Heart right ventricle (tissue), 16 donors: ENCODE data around the gene PMEPA1. TPM values are rescaled to one million over a fixed set of nuclear protein-coding genes. Genes with fewer than 3 reads are reported as not detected.

ENCODE experiments used
- ATAC-seq, 8 donors: fragments of 200-7000 bp; cut with Tn5 transposase; one replicate each; pipeline ENCODE4 v1.9.1; 2020; ENCODE audit warnings: mild to moderate bottlenecking in 8 of 8, moderate library complexity in 8 of 8, moderate number of reproducible peaks in 1 of 8
- DNase-seq, 2 donors: peaks; one replicate each; pipeline ENCODE4 v3.0.0-alpha.2; 2020
- H3K27ac ChIP-seq, 10 donors: fragments of 200-600 bp; sonication (generic) in 2 of 10; one replicate each; pipeline versions ENCODE4 v1.5.0 to v1.8.0; 2020 to 2022; ENCODE audit warnings: mild to moderate bottlenecking in 3 of 10
- H3K27me3 ChIP-seq, 7 donors: fragments of 200-600 bp; one replicate each; pipeline ENCODE4 v1.8.0; 2021 to 2022; ENCODE audit warnings: mild to moderate bottlenecking in 2 of 7
- H3K36me3 ChIP-seq, 9 donors: fragments of 200-600 bp; sonication (generic) in 1 of 9; one replicate each; pipeline versions ENCODE4 v1.5.0 to v1.8.0; 2020 to 2022; ENCODE audit warnings: mild to moderate bottlenecking in 2 of 9
- H3K4me1 ChIP-seq, 9 donors: fragments of 200-600 bp; sonication (generic) in 1 of 9; one replicate each; pipeline versions ENCODE4 v1.5.0 to v1.8.0; 2020 to 2022; ENCODE audit warnings: mild to moderate bottlenecking in 4 of 9
- H3K4me3 ChIP-seq, 10 donors: fragments of 200-600 bp; sonication (generic) in 2 of 10; one replicate each; pipeline versions ENCODE4 v1.5.0 to v1.8.0; 2020 to 2022; ENCODE audit warnings: mild to moderate bottlenecking in 7 of 10, moderate library complexity in 2 of 10
- H3K9me3 ChIP-seq, 11 donors: fragments of 200-600 bp in 10 of 11; sonication (generic) in 2 of 11; one replicate each; pipeline versions ENCODE4 v1.5.0 to v1.8.0; 2013 to 2022; ENCODE audit warnings: mild to moderate bottlenecking in 2 of 11, control low read depth in 1 of 11, moderate library complexity in 1 of 11
- CTCF ChIP-seq, 9 donors: fragments of 200-600 bp; sonication (generic) in 2 of 9; IDR thresholded peaks; one replicate each; pipeline versions ENCODE4 v1.5.0 to v1.8.0; 2021 to 2022; ENCODE audit warnings: antibody characterized with exemption in 9 of 9, mild to moderate bottlenecking in 5 of 9, moderate library complexity in 1 of 9
- WGBS, 2 donors: extraction: QIAGEN DNeasy Blood & Tissue Kit; methylation state at CpG; one replicate each; pipeline ENCODE4 v1.1.7; 2013; ENCODE audit warnings: inconsistent platforms in 1 of 2; 5-methylcytosine and 5-hydroxymethylcytosine counted together
- intact Hi-C, 10 donors: fragments of 100-400 bp; cut with DNase I; formaldehyde crosslinking; loops; one replicate each; pipeline versions ENCODE4 v1.11.1 to v1.14.2; 2022
- long read RNA-seq, 3 donors: library from polyadenylated mRNA; unstranded; transcript quantifications; one replicate each; pipeline ENCODE4 v2.0.0, GENCODE V29; 2020 to 2021
- polyA plus RNA-seq, 2 donors: library from polyadenylated mRNA; stranded (reverse); fragments of 200-250 nt; gene quantifications; one replicate each; pipeline ENCODE4 v1.2.3, GENCODE V29; 2013
- total RNA-seq, 10 donors: library from RNA; stranded (reverse); fragmentation: NEBNext Ultra II Directional in 3 of 10; extraction: Animal tissue kit (Norgen Biotek cat#: 25700) in 3 of 10; gene quantifications; one replicate each; pipeline versions ENCODE4 v1.2.1 to v1.2.4, GENCODE V29; 2021 to 2023
- donor health status: Arrhythmogenic right ventricular cardiomyopathy.
- donor health status: ischemic (EF 13 %, LVEDD 7.1; RV severe dilation, severe dysfunction).
- donor health status: healthy with polysubstance abuse.
- donor health status: DM: no; HTN: yes; CAD: no.
- donor health status: DM: no; HTN: no; CAD: no.
- donor health status: ischemic (EF 25% LVEDD 6.9; RV normal size, moderate dysfunction).
- donor health status: ischemic (EF 25% LVEDD 5.7; RV mildly dilated, moderate dysfunction).
- donor health status: healthy.
- donor health status: DM: yes; HTN: yes; CAD: no.
- donor health status: Ischemic cardiomyopathy.
- donor health status: ischemic (EF 35%, LVEDD 5.7; RV mildly dilated, moderate dysfunction).
- donor health status: nonischemic (EF 11% LVEDD 7.7; RV severe dilation, severe dysfunction).
- donor health status: DM: yes; HTN: yes; CAD: no.
- donor health status: PGD.
- donor health status: ischemic (EF 29% LVEDD 5.4; RV normal size, mild dysfunction).
- donor health status: nonischemic (EF 23%, LVEDD 6.1; RV moderate dilation, normal function).

The PMEPA1 gene, protein sequence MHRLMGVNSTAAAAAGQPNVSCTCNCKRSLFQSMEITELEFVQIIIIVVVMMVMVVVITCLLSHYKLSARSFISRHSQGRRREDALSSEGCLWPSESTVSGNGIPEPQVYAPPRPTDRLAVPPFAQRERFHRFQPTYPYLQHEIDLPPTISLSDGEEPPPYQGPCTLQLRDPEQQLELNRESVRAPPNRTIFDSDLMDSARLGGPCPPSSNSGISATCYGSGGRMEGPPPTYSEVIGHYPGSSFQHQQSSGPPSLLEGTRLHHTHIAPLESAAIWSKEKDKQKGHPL
- total RNA-seq, result 10 to 100 TPM; 16.1 to 39.2 (median 30.4) TPM
- polyA plus RNA-seq, result 10 to 100 TPM; 10.5 to 81.8 TPM
- long read RNA-seq, donor 1, full-length matches to known transcripts, result 13 of 23 reads
- long read RNA-seq, donor 1, partial matches to known transcripts, result 1 of 23 reads
- long read RNA-seq, donor 1, other reads (novel, unspliced or antisense), result 9 of 23 reads
- long read RNA-seq, donor 2, full-length matches to known transcripts, result 13 of 35 reads
- long read RNA-seq, donor 2, partial matches to known transcripts, result 1 of 35 reads
- long read RNA-seq, donor 2, other reads (novel, unspliced or antisense), result 21 of 35 reads
- long read RNA-seq, donor 3, full-length matches to known transcripts, result 6 of 29 reads
- long read RNA-seq, donor 3, partial matches to known transcripts, result 9 of 29 reads
- long read RNA-seq, donor 3, other reads (novel, unspliced or antisense), result 14 of 29 reads

DNA sequence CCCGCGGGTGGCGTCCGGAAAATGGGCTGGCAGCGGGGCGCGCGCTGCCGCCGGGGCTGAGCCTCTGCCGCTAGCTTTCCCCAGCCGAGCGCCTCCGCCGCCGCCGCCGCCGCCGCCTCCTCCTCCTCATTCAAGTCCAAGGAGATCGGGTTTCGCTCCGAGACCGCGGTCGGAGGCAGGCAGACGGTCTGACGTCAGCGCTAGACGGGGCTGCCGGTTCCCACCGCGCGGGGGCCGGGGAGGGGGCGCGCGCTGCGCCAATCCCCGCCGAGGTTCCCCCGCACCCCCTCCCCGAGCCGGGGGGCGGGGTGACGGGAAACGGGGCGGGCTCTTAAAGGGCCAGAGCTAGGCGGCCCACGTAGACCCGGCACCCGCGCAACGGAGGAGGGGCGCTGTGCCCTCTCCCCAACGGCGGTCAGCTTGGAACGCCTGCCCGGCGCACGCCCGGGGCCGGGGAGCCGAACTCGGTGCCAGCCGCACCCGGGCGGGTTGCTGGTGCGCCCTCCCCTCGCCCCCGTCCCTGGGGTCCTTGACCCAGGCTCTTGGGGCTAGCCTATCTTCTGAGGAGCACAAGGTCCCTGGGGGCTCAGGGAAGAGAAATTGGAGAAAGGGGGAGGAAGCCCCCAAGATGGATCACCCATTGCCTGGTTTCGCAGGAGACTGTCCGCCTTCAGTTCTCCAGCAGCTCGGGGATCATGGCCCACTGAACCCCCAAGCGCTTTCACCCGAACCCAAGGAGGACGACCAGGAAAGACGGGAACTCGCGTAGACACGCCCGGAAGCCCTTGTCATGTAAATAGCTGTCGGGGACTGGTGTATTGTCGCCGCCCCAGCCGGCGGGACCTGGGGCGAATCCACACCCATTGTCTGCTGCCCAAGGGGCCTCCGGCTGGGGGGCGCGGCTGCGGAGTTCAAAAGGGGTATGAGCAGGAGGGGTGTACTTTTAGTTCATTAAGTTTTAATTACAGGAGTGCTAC, at the start of gene PMEPA1:
Gene PMEPA1, minus strand, starts transcription at position 193 of the 977 bp plus-strand sequence. CDS start 433 bp downstream, outside the sequence.
- H3K4me1 ChIP-seq, result peaks cover 12 to 71% (median 55%) of the 10 kb centered on the region in 9 donors
- H3K27me3 ChIP-seq, result peaks cover 0 to 33% (median 0%) of the 10 kb centered on the region in 7 donors
- 0 to 1% methylated on average over 77 to 92 of the region's 92 CpGs for WGBS, 2 donors
- H3K9me3 ChIP-seq, result no peaks in the 10 kb centered on the region
- TF ChIP-seq CTCF (IDR thresholded peaks at IDR 0.05), result peak in 4 of 9 donors; percentile 16 to 35 (median 18)
- peak within 1 kb of the TSS; percentile 69 to 96 (median 91) for H3K27ac ChIP-seq
- ATAC-seq, result peak; percentile 91 to 95 (median 93)
- no peaks in the 10 kb centered on the region for H3K36me3 ChIP-seq
- intact Hi-C loops, result loop anchor here in 4 of 10 donors (1.0 to 10.0 kb wide), 4 partner anchors 8 to 1275 kb away; partner anchors contain the start of gene NELFCD (in 1 of the 4)
- DNase-seq, result peak; percentile 94 to 95
- H3K4me3 ChIP-seq, result peak within 1 kb of the TSS; percentile 51 to 92 (median 80)

GRCh38 chr20:57757767-57758166, 48.0 kb upstream of the PMEPA1 start:
- ATAC-seq, result no peak
- H3K4me3 ChIP-seq, result no peak overlapping the region
- no peaks in the 10 kb centered on the region for H3K27me3 ChIP-seq
- no peak for TF ChIP-seq CTCF (IDR thresholded peaks at IDR 0.05)
- peaks cover 0 to 9% (median 0%) of the 10 kb centered on the region in 11 donors for H3K9me3 ChIP-seq
- no peak overlapping the region for H3K27ac ChIP-seq
- no peaks in the 10 kb centered on the region for H3K36me3 ChIP-seq
- intact Hi-C loops, result loop anchor here in 1 of 10 donors (10.0 kb wide), 1 partner anchor 167 kb away; no protein-coding TSS in a partner anchor
- DNase-seq, result no peak
- peaks cover 0 to 10% (median 0%) of the 10 kb centered on the region in 9 donors for H3K4me1 ChIP-seq
- WGBS, 2 donors, result 53 to 61% methylated on average over 1 of the region's 1 CpG

GRCh38 chr20:57756921-57757320, 47.1 kb upstream of the PMEPA1 start:
- Histone ChIP-seq H3K27me3 (no peaks in the 10 kb centered on the region), H3K9me3 (peaks cover 0 to 9% (median 0%) of the 10 kb centered on the region in 11 donors), H3K4me3 (no peak overlapping the region), H3K36me3 (no peaks in the 10 kb centered on the region), H3K4me1 (peaks cover 0 to 10% (median 0%) of the 10 kb centered on the region in 9 donors), H3K27ac (no peak overlapping the region)
- 91 to 95% methylated on average over 4 of the region's 4 CpGs for WGBS, 2 donors
- no peak for TF ChIP-seq CTCF (IDR thresholded peaks at IDR 0.05)
- no peak for ATAC-seq
- no peak for DNase-seq
- intact Hi-C loops, result loop anchor here in 1 of 10 donors (10.0 kb wide), 1 partner anchor 168 kb away; no protein-coding TSS in a partner anchor
